NCI-H1048 (cell line): ENCODE measurements around the gene COPS7A.

Experiments used
- DNase-seq: peaks from one replicate; lab custom pipeline; 2025; lab: John Stamatoyannopoulos, UW

The COPS7A gene, protein sequence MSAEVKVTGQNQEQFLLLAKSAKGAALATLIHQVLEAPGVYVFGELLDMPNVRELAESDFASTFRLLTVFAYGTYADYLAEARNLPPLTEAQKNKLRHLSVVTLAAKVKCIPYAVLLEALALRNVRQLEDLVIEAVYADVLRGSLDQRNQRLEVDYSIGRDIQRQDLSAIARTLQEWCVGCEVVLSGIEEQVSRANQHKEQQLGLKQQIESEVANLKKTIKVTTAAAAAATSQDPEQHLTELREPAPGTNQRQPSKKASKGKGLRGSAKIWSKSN

GRCh38 chr12:6723607-6724408 is at the start of gene COPS7A:
COPS7A (plus strand) TSS chr12:6724046; CDS start chr12:6724657, 611 bp downstream.
- peak; percentile 95 for DNase-seq

DNA sequence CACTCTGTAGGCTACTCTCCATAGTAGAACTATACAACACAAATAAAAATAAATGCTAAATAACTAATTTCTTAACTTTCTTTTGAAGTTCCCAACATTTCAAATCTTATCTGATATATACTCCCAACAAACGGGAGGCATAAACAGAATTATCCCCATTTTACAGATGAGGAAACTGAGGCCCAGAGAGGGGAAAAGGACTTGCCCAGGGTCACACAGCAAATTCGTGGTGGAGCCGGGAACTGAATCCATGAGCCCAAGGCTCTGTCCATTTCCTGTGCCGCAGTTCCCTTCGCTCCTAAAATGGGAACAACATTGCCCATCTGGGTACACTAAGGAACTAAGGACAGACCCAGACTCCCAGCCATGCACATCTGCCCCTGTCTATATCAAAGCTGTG is 46.9 kb upstream of the COPS7A start:
- no peak for DNase-seq

GRCh38 chr12:6684609-6685008 is 39.2 kb upstream of the COPS7A start:
- no peak for DNase-seq

DNA sequence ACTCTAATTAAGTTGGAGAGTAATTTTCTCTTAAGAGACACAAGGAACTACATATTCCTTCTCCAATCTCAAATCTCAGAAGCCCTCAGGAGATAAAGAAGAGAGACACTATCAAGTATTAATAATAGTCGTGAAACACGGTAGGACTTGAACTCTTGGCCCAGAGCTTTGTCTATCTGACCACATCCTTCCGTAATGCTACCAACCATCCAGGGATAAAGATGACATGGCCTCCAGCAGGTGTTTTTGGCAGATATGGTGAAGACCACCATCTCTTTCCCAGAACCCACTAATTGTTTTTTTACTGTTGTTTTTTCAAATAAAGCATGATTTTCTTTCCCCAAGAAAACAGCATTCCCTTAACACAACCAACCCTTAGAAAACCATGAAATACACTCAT is 38.0 kb upstream of the COPS7A start:
- no peak for DNase-seq

DNA sequence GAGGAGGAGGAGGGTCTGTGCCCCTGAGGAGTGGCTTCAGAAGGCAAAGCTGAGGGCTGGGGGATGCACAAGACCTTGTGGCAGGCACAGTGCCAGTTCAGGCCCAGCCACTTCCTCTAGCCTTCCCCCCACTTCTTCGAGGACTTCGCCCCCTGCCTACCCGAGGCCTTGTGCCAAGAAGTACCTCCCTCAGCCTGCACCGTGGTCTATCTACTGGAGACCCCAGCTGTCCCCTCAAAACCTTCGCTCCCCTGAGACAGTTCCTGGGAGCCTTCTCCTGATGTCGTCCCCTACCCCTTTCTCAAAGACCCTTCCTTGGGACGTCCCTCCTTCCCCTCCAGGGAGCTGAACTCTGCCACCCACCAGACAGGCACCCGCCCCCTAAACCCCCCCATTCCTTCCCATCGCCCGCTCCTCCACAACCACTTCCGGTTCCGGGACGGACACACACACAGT is 35.3 kb upstream of the COPS7A start:
- DNase-seq: no peak

DNA sequence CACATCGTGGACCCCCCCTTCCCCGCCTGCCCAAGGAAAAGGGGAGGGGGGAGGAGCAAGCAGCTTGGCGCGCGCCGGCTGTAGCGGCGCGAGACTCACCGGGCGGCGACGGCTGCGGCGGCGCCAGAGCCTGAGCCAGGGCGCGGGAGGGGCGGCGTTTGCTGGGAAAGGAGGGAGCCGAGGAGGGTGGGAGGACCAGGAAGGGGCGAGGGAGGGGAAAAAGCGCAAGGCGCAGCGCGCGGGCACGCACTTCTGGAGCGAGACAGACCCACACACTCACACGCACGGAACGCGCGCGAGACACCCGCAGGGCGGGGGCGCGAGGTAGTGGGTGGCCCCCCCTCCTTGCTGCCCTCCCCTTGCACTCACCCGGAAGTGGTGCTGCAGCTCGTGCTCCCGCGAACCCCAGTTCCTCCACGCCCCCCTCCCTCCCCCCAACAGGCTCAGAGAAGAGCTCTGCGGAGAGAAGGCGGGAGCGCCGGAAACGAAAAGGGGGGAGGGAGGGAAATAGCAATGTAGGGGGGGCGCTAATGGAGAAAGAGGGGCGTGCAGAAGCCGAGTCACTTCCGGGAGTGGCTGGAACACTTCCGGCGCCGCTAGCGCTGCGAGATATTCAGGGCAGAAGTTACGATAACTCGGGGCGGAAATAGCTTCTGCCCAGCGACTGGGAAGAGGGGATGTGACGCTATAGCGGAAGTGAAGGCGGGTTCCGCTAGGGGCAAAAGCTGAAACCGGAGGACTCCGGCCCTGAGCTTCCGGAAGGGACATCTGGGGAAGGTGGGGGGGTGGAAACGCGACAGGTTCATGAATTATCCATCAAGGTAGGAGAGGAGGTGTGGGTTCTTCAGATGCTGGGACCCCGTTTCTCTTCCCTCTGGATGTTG is 34.6 kb upstream of the COPS7A start, which contains the start of gene ZNF384:
Gene ZNF384, minus strand, starts transcription at position 377 of the 884 bp plus-strand sequence. CDS start 9,855 bp downstream, outside the sequence.
- peak; percentile 95 for DNase-seq

- DNase-seq: no peak
These were observed 32.4 kb upstream of the COPS7A start for GRCh38 chr12:6691473-6691872.

GRCh38 chr12:6692888-6693287 is 31.0 kb upstream of the COPS7A start:
- DNase-seq: no peak

DNA sequence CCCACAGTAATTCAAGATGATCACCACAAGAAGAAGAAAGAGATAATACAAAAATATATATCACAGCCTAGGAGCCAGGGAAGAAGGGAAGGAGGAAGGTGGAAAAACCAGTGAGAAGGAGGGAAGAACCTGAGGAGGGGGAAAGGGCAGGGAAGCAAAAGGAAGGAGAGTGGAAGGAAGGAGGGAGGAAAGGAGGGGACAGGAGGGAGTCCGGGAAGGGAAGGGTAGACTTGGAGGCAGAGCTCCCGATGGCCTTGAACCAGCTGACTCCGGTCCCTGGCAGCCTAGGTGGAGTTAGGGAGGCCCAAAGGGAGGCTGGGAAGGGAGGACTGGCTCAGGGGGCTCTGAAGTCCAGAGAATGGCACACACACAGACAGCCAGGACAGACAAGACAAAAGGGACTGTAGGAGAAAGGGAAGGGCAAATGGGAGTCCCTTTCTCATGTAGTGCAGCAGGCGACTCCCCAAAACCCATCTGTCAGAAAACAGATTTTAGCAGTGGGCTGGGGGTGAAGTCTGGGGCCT is 30.0 kb upstream of the COPS7A start:
- no peak for DNase-seq

DNA sequence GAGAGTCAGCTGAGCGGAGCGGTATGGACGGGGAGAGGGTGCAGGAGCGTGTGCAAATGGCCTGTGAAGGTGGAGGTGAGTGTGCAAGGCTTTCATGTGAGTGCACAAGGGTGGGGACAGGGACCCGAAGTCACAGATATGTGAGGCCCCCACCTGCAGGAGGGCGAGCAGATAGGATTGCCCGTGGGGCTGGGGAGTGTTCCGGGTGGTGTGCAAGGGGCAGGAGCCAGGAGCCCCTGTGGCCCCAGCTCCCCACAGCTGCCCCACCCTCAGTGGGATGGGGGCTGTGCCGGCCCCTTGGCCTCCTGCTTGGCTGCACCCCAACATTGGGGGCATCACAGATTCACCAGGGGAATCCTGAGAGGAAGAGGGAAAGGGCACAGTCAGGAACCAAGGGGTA is 29.1 kb upstream of the COPS7A start:
- DNase-seq: no peak

DNA sequence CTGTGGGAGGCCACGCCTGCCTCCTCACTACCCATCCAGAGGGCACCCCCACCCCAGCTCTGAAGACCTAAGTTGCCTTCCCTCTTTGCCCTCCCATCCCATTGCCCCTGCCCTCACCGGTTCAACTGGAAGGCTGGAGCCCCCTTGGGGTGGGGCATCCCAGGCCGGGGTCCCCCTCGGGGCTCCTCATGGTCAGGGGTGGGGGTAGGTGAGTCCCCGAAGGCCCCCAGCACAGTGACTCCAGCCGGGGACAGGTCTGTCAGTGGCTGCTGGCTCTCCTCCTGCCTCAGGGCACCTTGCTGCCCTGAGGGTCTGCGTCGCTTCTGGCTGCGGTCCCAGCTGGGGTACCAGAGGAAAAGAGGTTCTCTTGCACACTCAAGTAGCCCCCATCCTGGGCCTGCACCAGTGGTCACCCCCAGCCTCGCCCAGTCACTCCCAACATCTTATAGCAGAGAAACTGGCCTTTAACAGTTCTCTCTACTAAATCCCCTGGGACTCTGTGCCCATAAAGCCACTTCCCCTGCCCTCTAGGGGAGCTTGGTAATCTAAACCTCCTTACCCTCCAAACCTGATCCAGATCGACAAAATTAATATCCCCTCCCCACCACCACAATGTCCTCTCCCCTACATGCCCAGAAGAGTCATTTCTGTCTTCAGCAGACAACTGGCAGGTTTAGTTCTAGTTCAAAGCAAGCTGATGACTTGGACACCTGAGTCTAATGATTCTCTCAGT is 28.4 kb upstream of the COPS7A start:
- DNase-seq: no peak

DNA sequence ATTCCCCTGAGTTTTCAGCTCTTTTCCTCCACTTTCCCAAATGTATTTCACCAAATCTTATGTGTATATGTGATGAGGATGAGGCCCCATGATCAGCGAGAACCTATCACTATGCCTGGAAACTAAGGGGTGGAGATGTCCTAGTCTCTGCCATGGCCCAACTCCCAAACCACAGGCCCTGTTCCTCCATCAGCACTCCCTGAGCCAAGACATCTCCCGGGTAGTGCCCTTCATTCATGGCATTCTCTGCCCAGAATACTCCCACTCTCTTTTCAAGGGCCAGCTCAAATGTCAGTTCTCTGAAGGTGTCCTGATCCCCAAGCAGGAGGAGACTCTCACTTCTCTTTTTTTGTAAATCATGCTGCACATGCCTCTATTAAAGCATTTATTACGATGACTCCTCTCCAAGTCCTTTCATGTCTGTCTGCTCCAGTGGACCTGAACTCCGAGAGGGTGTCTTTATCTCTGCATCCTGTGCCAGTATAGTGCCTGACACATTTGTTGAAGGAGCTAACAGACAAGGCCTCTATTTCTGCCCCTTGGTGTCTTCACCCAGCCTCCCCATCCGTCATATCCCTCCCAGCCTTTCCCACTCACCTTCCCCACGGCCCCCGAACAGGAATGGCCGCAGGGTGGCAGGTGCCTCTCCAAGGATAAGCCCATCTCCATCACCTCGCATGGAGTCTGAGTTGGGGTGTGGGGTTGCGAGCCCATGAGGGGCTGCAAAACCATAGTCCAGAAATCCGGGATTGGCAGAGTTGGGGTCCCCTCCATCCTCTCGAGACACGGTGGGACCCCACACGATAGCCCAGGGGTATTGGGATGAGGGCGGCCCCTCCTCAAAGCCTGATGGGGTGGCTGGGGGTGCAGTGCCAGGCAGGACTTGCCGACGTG is 26.9 kb upstream of the COPS7A start:
- no peak for DNase-seq

- no peak for DNase-seq
These were observed 26.1 kb upstream of the COPS7A start for GRCh38 chr12:6697584-6698351.

DNA sequence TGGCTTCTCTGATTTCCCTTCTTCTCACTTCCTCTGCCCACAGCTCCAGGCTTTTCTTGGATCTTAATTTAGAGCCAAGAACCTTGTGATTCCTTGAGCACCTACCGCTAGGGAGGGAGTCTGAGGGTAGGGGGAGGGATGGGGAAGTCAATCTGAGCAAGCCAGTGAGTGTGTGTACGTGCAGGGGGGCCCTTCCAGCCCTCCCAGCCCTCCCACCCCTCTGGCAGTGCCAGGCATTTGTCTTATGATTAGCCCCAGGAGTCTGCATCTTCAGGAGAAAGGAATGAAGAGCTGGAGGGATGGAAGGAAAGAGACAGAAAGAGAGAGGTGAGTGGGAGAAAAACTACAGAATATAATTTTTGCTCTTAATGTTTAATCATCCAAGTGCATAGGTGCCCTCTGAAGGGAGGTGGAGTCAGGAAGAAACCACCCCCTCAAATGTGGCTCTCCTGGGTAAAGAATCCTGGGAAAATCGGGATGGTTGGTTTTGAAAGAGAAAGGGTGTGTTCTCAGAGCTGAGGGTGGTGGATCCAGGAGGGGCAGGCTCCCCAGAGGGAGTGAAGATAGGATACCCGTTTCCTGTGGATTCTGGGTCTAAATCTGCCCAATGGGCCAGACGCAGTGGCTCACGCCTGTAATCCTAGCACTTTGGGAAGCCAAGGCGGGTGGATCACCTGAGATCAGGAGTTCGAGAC is 25.3 kb upstream of the COPS7A start:
- DNase-seq: no peak

- no peak for DNase-seq
These were observed 24.4 kb upstream of the COPS7A start for GRCh38 chr12:6699259-6699988.

GRCh38 chr12:6699989-6700645 is 23.7 kb upstream of the COPS7A start:
- no peak for DNase-seq

GRCh38 chr12:6700646-6701051 is 23.2 kb upstream of the COPS7A start, which contains the start of gene PIANP:
PIANP (minus strand) TSS chr12:6700815; CDS start chr12:6698061, 2,754 bp downstream.
- DNase-seq: no peak
